ENCODE data around the gene FARP2. TPM values are rescaled to one million over a fixed set of nuclear protein-coding genes. Genes with fewer than 3 reads are reported as not detected.

Gene FARP2
- total and polyA plus RNA-seq, 2 of the 13 experiments (the other 11 are each of a cell fraction or from before 2014, with no cell fraction given) = 28.0 to 45.4 TPM

DNA sequence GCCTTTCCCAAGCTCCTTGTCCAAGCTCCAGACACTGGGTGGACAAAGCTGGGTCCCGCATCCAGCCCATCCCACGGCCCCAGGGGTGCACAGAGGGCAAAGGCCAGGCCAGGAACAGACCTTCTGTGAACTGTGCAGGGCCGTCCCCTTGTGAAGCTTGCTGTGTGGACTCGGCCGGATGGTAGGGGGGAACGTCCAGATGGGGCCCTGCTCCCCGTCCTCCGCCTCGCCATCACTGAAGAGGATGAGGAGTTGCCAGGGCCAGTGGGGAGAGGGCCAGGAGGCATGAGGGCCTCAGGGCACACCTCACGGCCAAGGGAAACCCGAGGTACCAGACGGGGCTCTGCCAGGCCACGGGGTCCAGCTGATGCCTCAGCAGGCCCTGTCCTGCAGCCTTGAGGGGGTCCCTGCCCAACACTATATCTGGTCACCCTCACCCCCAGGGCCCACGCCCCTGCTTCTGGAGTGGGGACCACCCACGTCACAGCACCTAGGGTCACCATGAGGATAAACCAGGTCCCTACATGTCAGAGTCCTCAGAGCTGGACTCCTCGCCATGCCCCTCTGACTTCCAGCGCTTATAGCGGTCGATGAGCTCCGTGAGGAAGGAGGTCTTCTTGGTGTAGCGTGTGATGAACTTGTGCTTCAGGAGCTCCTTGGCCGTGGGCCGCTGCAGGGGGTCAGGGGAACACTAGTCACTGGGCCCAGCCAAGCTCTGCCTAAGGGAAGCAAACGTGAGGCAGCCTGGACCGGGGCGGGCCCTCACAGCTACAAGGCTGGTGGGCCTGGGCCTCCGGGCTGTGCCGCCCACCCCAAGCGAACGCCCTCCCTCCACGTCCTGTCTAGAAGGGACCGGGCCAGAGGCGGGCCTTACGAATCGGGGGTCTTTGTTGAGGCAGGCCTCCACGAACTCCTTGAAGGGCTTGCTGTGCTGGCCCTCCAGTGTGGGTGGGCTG, 142.3 kb downstream of the FARP2 start:
- CTCF ChIA-PET (ENCODE audit: low intra/inter-chr PET ratio, low total read pairs) = no interaction called here
- H3K9me3 ChIP-seq (ENCODE audit: low read length) = no peaks in the 10 kb centered on the region
- TF ChIP-seq, protein P1, sequence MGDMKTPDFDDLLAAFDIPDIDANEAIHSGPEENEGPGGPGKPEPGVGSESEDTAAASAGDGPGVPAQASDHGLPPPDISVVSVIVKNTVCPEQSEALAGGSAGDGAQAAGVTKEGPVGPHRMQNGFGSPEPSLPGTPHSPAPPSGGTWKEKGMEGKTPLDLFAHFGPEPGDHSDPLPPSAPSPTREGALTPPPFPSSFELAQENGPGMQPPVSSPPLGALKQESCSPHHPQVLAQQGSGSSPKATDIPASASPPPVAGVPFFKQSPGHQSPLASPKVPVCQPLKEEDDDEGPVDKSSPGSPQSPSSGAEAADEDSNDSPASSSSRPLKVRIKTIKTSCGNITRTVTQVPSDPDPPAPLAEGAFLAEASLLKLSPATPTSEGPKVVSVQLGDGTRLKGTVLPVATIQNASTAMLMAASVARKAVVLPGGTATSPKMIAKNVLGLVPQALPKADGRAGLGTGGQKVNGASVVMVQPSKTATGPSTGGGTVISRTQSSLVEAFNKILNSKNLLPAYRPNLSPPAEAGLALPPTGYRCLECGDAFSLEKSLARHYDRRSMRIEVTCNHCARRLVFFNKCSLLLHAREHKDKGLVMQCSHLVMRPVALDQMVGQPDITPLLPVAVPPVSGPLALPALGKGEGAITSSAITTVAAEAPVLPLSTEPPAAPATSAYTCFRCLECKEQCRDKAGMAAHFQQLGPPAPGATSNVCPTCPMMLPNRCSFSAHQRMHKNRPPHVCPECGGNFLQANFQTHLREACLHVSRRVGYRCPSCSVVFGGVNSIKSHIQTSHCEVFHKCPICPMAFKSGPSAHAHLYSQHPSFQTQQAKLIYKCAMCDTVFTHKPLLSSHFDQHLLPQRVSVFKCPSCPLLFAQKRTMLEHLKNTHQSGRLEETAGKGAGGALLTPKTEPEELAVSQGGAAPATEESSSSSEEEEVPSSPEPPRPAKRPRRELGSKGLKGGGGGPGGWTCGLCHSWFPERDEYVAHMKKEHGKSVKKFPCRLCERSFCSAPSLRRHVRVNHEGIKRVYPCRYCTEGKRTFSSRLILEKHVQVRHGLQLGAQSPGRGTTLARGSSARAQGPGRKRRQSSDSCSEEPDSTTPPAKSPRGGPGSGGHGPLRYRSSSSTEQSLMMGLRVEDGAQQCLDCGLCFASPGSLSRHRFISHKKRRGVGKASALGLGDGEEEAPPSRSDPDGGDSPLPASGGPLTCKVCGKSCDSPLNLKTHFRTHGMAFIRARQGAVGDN (CRISPR knock-in tag; IDR thresholded peaks at IDR 0.05) = peak; percentile 35
- TF ChIP-seq ZNF883 (CRISPR knock-in tag; IDR thresholded peaks at IDR 0.05; ENCODE audit: not compliant biosample characterization) = peak; percentile 33
- peak; percentile 70 for TF ChIP-seq AGO2 (optimal IDR thresholded peaks at IDR 0.05; ENCODE audit: low read depth, low read length)
- TF ChIP-seq NFIB (CRISPR knock-in tag; IDR thresholded peaks at IDR 0.05; ENCODE audit: borderline replicate concordance) = 0 out of 2 replicates have a peak, but pooled peaks have one; percentile 51
- TF ChIP-seq SP4 (CRISPR knock-in tag; IDR thresholded peaks at IDR 0.05) = peak; percentile 16; the same call in 1 of the 2 replicates
- TF ChIP-seq CBX5 (CRISPR knock-in tag; IDR thresholded peaks at IDR 0.05; ENCODE audit: borderline replicate concordance) = no peak
- TF ChIP-seq AKAP8 (CRISPR knock-in tag; IDR thresholded peaks at IDR 0.05) = peak; percentile 5; the same call in 1 of the 2 replicates
- TF ChIP-seq XRCC5 (optimal IDR thresholded peaks at IDR 0.05; ENCODE audit: low read length) = no peak
- TF ChIP-seq, protein P2, sequence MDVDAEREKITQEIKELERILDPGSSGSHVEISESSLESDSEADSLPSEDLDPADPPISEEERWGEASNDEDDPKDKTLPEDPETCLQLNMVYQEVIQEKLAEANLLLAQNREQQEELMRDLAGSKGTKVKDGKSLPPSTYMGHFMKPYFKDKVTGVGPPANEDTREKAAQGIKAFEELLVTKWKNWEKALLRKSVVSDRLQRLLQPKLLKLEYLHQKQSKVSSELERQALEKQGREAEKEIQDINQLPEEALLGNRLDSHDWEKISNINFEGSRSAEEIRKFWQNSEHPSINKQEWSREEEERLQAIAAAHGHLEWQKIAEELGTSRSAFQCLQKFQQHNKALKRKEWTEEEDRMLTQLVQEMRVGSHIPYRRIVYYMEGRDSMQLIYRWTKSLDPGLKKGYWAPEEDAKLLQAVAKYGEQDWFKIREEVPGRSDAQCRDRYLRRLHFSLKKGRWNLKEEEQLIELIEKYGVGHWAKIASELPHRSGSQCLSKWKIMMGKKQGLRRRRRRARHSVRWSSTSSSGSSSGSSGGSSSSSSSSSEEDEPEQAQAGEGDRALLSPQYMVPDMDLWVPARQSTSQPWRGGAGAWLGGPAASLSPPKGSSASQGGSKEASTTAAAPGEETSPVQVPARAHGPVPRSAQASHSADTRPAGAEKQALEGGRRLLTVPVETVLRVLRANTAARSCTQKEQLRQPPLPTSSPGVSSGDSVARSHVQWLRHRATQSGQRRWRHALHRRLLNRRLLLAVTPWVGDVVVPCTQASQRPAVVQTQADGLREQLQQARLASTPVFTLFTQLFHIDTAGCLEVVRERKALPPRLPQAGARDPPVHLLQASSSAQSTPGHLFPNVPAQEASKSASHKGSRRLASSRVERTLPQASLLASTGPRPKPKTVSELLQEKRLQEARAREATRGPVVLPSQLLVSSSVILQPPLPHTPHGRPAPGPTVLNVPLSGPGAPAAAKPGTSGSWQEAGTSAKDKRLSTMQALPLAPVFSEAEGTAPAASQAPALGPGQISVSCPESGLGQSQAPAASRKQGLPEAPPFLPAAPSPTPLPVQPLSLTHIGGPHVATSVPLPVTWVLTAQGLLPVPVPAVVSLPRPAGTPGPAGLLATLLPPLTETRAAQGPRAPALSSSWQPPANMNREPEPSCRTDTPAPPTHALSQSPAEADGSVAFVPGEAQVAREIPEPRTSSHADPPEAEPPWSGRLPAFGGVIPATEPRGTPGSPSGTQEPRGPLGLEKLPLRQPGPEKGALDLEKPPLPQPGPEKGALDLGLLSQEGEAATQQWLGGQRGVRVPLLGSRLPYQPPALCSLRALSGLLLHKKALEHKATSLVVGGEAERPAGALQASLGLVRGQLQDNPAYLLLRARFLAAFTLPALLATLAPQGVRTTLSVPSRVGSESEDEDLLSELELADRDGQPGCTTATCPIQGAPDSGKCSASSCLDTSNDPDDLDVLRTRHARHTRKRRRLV (CRISPR knock-in tag; IDR thresholded peaks at IDR 0.05) = no peak
- TF ChIP-seq SRSF1 (optimal IDR thresholded peaks at IDR 0.05; ENCODE audit: low read depth, low read length) = peak; percentile 14
- TF ChIP-seq POLR2G (IDR thresholded peaks at IDR 0.05; ENCODE audit: low read depth, low read length) = 0 out of 2 replicates have a peak, but pooled peaks have one; percentile 18
- TF ChIP-seq ZNF468 (CRISPR knock-in tag; IDR thresholded peaks at IDR 0.05) = 0 out of 2 replicates have a peak, but pooled peaks have one; percentile 57
- TF ChIP-seq RBFOX2 (IDR thresholded peaks at IDR 0.05; ENCODE audit: low read depth, low read length) = 0 out of 2 replicates have a peak, but pooled peaks have one; percentile 13

More for the DNA sequence above, 142.3 kb downstream of the FARP2 start:
- POLR2A ChIA-PET = interaction anchor here (0.5 kb wide), 2 partner anchors 12 to 76 kb away, joined by 3 to 4 read pairs; no protein-coding TSS in a partner anchor
- Histone ChIP-seq H3K79me2 (ENCODE audit: insufficient read depth, low read length) (peaks cover 20% of the 10 kb centered on the region), H2AFZ (ENCODE audit: low read length) (no peak overlapping the region), H3K9ac (ENCODE audit: insufficient read depth, low read depth, low read length) (no peak overlapping the region; the same call in 1 of the 2 replicates), H3K36me3 (replicated peaks in 1 of 2; ENCODE audit: control insufficient read depth in 1 of 2, insufficient read depth in 2 of 2, low read length in 2 of 2) (peaks cover 49 to 74% of the 10 kb centered on the region in 2 experiments), H3K27ac (ENCODE audit: extremely low read length, insufficient read depth, low read length) (no peak overlapping the region), H3K4me1 (ENCODE audit: insufficient read depth, low read length) (no peaks in the 10 kb centered on the region), H4K20me1 (ENCODE audit: insufficient read depth, low read length) (no peaks in the 10 kb centered on the region), H3K4me3 (replicated peaks in 1 of 3; ENCODE audit: insufficient read depth in 1 of 3, low read depth in 2 of 3, low read length in 3 of 3) (no peak overlapping the region), H3K4me2 (ENCODE audit: low read depth, low read length) (no peak overlapping the region), H3K27me3 (ENCODE audit: control insufficient read depth in 1 of 2, insufficient read depth in 2 of 2, low read length in 2 of 2) (no peaks in the 10 kb centered on the region)
- no peak for FAIRE-seq
- no peak for DNase-seq (ENCODE audit: low spot score)
- intact Hi-C loops (cut with micrococcal nuclease; ENCODE audit: unreplicated experiment) = no loop called here
- BruUV-seq (replicated peaks) = no TSS peak
- ATAC-seq = no peak; the same call in 2 of the 3 replicates
- in situ Hi-C loops (cut with HindIII; ENCODE audit: extremely low pct_ligation_motif_present, low pct_unique_long_range_greater_than_20kb) = no loop called here
- 97% methylated on average over 27 of the region's 36 CpGs for WGBS (ENCODE audit: low lambda C conversion rate)

Measured in HepG2 (cell line).